ENCODE measurements around the gene BROX.

BROX gene

GRCh38 chr1:222767152-222767571 lies 54.8 kb downstream of the BROX start:
- DNase-seq (ENCODE audit: low read depth, low spot score) = no peak
- Histone ChIP-seq H3K9ac (ENCODE audit: insufficient read length, low read depth) (no peak overlapping the region), H3K27me3 (ENCODE audit: insufficient read depth, insufficient read length) (no peaks in the 10 kb centered on the region), H3K4me3 (ENCODE audit: insufficient read length, low read depth) (no peak overlapping the region), H3K9me3 (ENCODE audit: insufficient read depth, low read length) (peaks cover 24% of the 10 kb centered on the region), H3K4me1 (ENCODE audit: insufficient read depth, insufficient read length) (no peaks in the 10 kb centered on the region), H3K36me3 (ENCODE audit: insufficient read depth, insufficient read length, low read length) (no peaks in the 10 kb centered on the region)
- no peak for TF ChIP-seq YY1 (IDR thresholded peaks at IDR 0.05; ENCODE audit: insufficient read depth, insufficient read length)
- no peak for TF ChIP-seq ZNF274 (IDR thresholded peaks at IDR 0.05; ENCODE audit: low read depth, low read length)
- TF ChIP-seq SUZ12 (IDR thresholded peaks at IDR 0.05; ENCODE audit: extremely low read depth, insufficient read depth, insufficient read length) = no peak

DNA sequence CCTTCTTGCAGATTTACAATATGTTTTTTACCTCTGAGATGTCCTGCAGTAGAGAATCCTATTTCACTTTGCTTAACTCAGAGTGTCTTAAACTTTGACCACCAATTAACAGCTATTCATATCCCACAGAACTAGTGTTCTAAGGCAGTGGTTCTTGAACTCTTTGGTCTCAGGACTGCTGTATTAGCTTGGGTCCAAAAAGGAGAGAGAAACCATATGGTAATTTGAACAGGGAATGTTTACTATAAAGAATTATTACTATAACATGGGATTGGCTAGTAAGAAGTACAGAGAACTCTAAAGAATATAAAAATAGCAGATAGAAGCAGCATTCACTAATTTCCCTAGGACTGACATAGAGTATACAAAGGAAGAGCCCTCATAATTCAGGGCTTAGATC lies 56.2 kb downstream of the BROX start:
- peaks cover 24% of the 10 kb centered on the region for H3K9me3 ChIP-seq (ENCODE audit: insufficient read depth, low read length)
- DNase-seq (ENCODE audit: low read depth, low spot score) = no peak

GRCh38 chr1:222769181-222769580 lies 56.8 kb downstream of the BROX start:
- Histone ChIP-seq H3K4me3 (ENCODE audit: insufficient read length, low read depth) (no peak overlapping the region), H3K9ac (ENCODE audit: insufficient read length, low read depth) (no peak overlapping the region), H3K4me1 (ENCODE audit: insufficient read depth, insufficient read length) (no peaks in the 10 kb centered on the region), H3K9me3 (ENCODE audit: insufficient read depth, low read length) (peaks cover 24% of the 10 kb centered on the region), H3K27me3 (ENCODE audit: insufficient read depth, insufficient read length) (no peaks in the 10 kb centered on the region), H3K36me3 (ENCODE audit: insufficient read depth, insufficient read length, low read length) (no peaks in the 10 kb centered on the region)
- peak; percentile 50 for DNase-seq (ENCODE audit: low read depth, low spot score)
- no peak for TF ChIP-seq YY1 (IDR thresholded peaks at IDR 0.05; ENCODE audit: insufficient read depth, insufficient read length)
- no peak for TF ChIP-seq SUZ12 (IDR thresholded peaks at IDR 0.05; ENCODE audit: extremely low read depth, insufficient read depth, insufficient read length)
- TF ChIP-seq ZNF274 (IDR thresholded peaks at IDR 0.05; ENCODE audit: low read depth, low read length) = no peak

More for the DNA sequence above, 56.2 kb downstream of the BROX start:
- Histone ChIP-seq H3K9ac (ENCODE audit: insufficient read length, low read depth) (no peak overlapping the region), H3K36me3 (ENCODE audit: insufficient read depth, insufficient read length, low read length) (no peaks in the 10 kb centered on the region), H3K27me3 (ENCODE audit: insufficient read depth, insufficient read length) (no peaks in the 10 kb centered on the region), H3K4me1 (ENCODE audit: insufficient read depth, insufficient read length) (no peaks in the 10 kb centered on the region), H3K4me3 (ENCODE audit: insufficient read length, low read depth) (no peak overlapping the region)
- TF ChIP-seq YY1 (IDR thresholded peaks at IDR 0.05; ENCODE audit: insufficient read depth, insufficient read length) = no peak
- no peak for TF ChIP-seq SUZ12 (IDR thresholded peaks at IDR 0.05; ENCODE audit: extremely low read depth, insufficient read depth, insufficient read length)
- TF ChIP-seq ZNF274 (IDR thresholded peaks at IDR 0.05; ENCODE audit: low read depth, low read length) = no peak

DNA sequence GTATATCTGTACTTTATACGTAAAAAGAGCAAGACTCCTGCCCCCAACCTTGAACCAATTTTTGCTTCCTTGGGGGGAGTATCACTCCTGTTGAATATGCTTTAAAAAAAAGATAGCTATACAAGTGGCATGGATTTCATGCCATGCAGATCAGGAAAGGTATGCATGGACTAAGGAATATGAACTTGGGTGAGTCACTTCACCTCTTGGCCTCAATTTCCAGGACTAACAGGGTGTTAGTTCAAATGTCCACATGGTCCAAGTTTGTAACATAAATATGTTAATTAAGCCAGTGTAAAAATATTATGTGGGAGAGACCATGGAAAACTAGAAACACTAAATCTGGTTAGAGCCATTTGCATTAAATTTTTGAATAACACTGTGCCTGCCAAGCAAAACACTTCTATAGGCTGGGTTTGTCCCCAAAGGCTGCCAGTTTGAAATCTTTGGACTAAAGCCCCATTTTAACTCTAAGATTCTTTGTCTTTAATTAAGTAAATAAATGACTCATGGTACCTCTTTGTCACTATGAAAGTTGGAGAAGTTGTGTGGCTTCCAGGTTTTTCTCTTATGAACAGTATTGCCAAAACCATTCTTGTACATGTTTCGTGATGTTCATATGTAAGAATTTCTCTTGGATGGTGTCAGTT lies 57.7 kb downstream of the BROX start:
- H3K36me3 ChIP-seq (ENCODE audit: insufficient read depth, insufficient read length, low read length) = no peaks in the 10 kb centered on the region
- H3K27me3 ChIP-seq (ENCODE audit: insufficient read depth, insufficient read length) = no peaks in the 10 kb centered on the region
- H3K4me1 ChIP-seq (ENCODE audit: insufficient read depth, insufficient read length) = no peaks in the 10 kb centered on the region
- peaks cover 24% of the 10 kb centered on the region for H3K9me3 ChIP-seq (ENCODE audit: insufficient read depth, low read length)
- TF ChIP-seq YY1 (IDR thresholded peaks at IDR 0.05; ENCODE audit: insufficient read depth, insufficient read length) (no peak), ZNF274 (IDR thresholded peaks at IDR 0.05; ENCODE audit: low read depth, low read length) (no peak), SUZ12 (IDR thresholded peaks at IDR 0.05; ENCODE audit: extremely low read depth, insufficient read depth, insufficient read length) (no peak)
- no peak overlapping the region for H3K4me3 ChIP-seq (ENCODE audit: insufficient read length, low read depth)
- no peak overlapping the region for H3K9ac ChIP-seq (ENCODE audit: insufficient read length, low read depth)
- no peak for DNase-seq (ENCODE audit: low read depth, low spot score)

- Histone ChIP-seq H3K4me3 (ENCODE audit: insufficient read length, low read depth) (no peak overlapping the region), H3K4me1 (ENCODE audit: insufficient read depth, insufficient read length) (no peaks in the 10 kb centered on the region), H3K27me3 (ENCODE audit: insufficient read depth, insufficient read length) (no peaks in the 10 kb centered on the region), H3K9me3 (ENCODE audit: insufficient read depth, low read length) (peaks cover 20% of the 10 kb centered on the region), H3K36me3 (ENCODE audit: insufficient read depth, insufficient read length, low read length) (no peaks in the 10 kb centered on the region), H3K9ac (ENCODE audit: insufficient read length, low read depth) (no peak overlapping the region)
- TF ChIP-seq SUZ12 (IDR thresholded peaks at IDR 0.05; ENCODE audit: extremely low read depth, insufficient read depth, insufficient read length) = no peak
- no peak for TF ChIP-seq ZNF274 (IDR thresholded peaks at IDR 0.05; ENCODE audit: low read depth, low read length)
- TF ChIP-seq YY1 (IDR thresholded peaks at IDR 0.05; ENCODE audit: insufficient read depth, insufficient read length) = no peak
- no peak for DNase-seq (ENCODE audit: low read depth, low spot score)
These were observed 60.6 kb downstream of the BROX start for GRCh38 chr1:222772996-222773379.

- Histone ChIP-seq H3K4me1 (ENCODE audit: insufficient read depth, insufficient read length) (no peaks in the 10 kb centered on the region), H3K9ac (ENCODE audit: insufficient read length, low read depth) (no peak overlapping the region), H3K36me3 (ENCODE audit: insufficient read depth, insufficient read length, low read length) (no peaks in the 10 kb centered on the region), H3K27me3 (ENCODE audit: insufficient read depth, insufficient read length) (no peaks in the 10 kb centered on the region), H3K4me3 (ENCODE audit: insufficient read length, low read depth) (no peak overlapping the region), H3K9me3 (ENCODE audit: insufficient read depth, low read length) (no peaks in the 10 kb centered on the region)
- DNase-seq (ENCODE audit: low read depth, low spot score) = no peak
- TF ChIP-seq SUZ12 (IDR thresholded peaks at IDR 0.05; ENCODE audit: extremely low read depth, insufficient read depth, insufficient read length) = no peak
- no peak for TF ChIP-seq YY1 (IDR thresholded peaks at IDR 0.05; ENCODE audit: insufficient read depth, insufficient read length)
- no peak for TF ChIP-seq ZNF274 (IDR thresholded peaks at IDR 0.05; ENCODE audit: low read depth, low read length)
These were observed 65.1 kb downstream of the BROX start for GRCh38 chr1:222777463-222777862.

GRCh38 chr1:222777977-222778376 lies 65.6 kb downstream of the BROX start:
- Histone ChIP-seq H3K4me3 (ENCODE audit: insufficient read length, low read depth) (no peak overlapping the region), H3K27me3 (ENCODE audit: insufficient read depth, insufficient read length) (no peaks in the 10 kb centered on the region), H3K9me3 (ENCODE audit: insufficient read depth, low read length) (no peaks in the 10 kb centered on the region), H3K9ac (ENCODE audit: insufficient read length, low read depth) (no peak overlapping the region), H3K36me3 (ENCODE audit: insufficient read depth, insufficient read length, low read length) (no peaks in the 10 kb centered on the region), H3K4me1 (ENCODE audit: insufficient read depth, insufficient read length) (no peaks in the 10 kb centered on the region)
- no peak for DNase-seq (ENCODE audit: low read depth, low spot score)
- no peak for TF ChIP-seq SUZ12 (IDR thresholded peaks at IDR 0.05; ENCODE audit: extremely low read depth, insufficient read depth, insufficient read length)

All from NT2/D1 (cell line).